ENCODE results near the gene BRAT1. TPM values are rescaled to one million over a fixed set of nuclear protein-coding genes. Genes with fewer than 3 reads are reported as not detected.
A peak's percentile ranks its signal among the peaks of the same experiment; 100 is the strongest.
"Not testable (repeated sequence)": the region's sequence is repeated elsewhere in the genome, so short reads cannot be mapped to it uniquely, and the experiment has no call there.

The BRAT1 gene
- total RNA-seq, 1 experiment from 2014 or later = 85.7 TPM

DNA sequence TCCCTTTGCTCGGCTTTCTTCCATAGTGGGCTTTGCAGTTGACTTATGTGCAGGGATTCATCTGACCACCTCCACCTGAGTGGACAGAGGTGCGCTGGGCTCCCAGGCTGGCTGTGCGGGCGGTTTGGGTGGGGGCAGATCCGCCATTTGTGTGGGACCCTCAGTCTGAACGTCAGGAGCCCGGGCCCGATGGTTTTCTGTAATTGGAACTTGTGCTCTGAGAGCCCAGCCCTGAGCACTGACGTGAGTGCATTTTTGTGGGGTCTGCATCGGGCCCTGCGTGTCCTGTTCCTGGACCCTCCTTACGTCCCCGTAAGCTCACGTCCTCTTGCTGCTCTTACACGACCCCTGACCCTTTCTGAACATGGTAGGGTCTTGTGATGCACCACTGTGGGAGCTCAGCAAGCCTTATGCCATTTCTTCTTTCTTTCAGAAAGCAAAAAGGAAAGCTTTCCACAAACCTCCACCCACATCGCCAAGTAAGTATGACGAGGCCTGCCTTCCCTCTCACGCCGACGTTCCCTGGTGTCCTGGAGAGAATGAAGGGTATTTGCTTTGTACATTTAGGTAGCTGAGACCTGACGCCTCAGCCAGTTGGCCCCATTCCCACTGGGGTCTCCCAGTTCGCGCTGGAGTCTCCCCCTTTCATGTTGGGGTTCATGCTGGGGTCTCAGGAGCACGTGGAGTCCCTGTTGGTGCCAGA, 13.3 kb upstream of the BRAT1 start:
- in situ Hi-C loops (cut with HindIII; ENCODE audit: low pct_unique_long_range_greater_than_20kb, low sequenced_read_pairs) = no loop called here
- DNase-seq (ENCODE audit: low read depth, low spot score) = no peak

- in situ Hi-C loops (cut with HindIII; ENCODE audit: low pct_unique_long_range_greater_than_20kb, low sequenced_read_pairs) = no loop called here
- DNase-seq (ENCODE audit: low read depth, low spot score) = peak; percentile 84
Observed at GRCh38 chr7:2567679-2568278, 12.5 kb upstream of the BRAT1 start.

DNA sequence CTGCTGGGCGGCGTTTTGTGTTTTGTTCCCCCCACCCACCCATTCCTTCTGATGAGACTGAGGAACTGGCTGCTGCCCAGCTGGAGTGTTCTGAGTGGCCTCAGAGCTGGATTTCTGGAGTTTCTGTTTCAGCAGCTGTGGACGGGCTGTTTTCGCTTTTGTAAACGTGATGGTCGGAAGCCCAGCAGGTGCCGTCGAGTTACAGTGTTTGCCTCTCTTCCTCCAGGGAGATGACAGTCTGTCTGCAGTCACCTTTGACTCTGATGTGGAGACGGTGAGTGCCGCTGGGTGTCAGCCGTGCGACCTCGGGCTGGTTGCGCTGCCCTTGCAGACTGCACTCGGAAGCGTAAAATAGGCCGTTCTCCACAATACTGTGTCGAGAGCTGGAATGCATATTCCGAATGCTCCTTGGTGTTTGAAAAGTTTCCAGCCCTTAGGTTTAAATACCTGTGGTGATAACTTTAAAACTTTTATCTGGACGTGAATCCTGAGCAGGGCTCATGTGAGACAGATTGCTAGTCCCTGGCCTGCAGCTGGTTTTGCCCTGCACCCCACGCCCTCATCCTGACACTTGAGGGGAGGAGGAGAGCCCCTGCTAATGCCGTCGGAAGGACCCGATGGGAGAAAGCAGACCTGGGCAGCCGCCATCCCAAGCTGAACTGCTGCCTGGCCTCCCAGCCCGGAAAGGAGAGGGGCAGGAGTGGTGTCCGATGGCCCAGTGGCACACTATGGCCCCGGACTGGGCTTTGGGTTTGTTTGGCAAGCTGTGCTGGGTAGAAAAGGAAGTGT, 11.8 kb upstream of the BRAT1 start:
- DNase-seq (ENCODE audit: low read depth, low spot score) = no peak
- in situ Hi-C loops (cut with HindIII; ENCODE audit: low pct_unique_long_range_greater_than_20kb, low sequenced_read_pairs) = no loop called here

DNA sequence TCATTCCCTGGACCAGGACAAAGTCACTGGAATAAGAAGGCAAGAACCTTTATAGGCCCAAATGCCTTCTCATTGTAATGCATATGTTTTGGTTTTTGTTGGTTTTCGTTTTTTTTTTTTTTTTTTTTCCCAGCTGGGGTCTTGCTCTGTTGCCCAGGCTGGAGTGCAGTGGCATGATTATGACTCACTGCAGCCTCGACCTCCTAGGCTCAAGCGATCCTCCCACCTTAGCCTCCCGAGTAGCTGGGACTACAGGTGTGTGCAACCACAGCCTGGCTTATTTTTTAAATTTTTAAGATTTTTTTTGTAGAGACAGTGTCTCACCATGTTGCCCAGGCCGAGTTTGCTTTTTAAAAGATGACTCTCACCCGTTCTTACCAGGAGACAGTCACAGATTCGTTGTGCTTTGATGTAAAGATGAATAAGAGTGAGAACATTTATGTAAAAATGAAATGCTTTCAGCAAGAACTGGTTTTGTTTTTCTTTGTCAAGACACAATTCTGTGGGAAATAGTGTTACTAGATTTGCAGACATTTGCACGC, 11.1 kb upstream of the BRAT1 start:
- DNase-seq (ENCODE audit: low read depth, low spot score) = no peak

GRCh38 chr7:2564970-2565540, 9.7 kb upstream of the BRAT1 start:
- in situ Hi-C loops (cut with HindIII; ENCODE audit: low pct_unique_long_range_greater_than_20kb, low sequenced_read_pairs) = no loop called here
- DNase-seq (ENCODE audit: low read depth, low spot score) = no peak

More for the DNA sequence above, 11.1 kb upstream of the BRAT1 start:
- in situ Hi-C loops (cut with HindIII; ENCODE audit: low pct_unique_long_range_greater_than_20kb, low sequenced_read_pairs) = no loop called here

DNA sequence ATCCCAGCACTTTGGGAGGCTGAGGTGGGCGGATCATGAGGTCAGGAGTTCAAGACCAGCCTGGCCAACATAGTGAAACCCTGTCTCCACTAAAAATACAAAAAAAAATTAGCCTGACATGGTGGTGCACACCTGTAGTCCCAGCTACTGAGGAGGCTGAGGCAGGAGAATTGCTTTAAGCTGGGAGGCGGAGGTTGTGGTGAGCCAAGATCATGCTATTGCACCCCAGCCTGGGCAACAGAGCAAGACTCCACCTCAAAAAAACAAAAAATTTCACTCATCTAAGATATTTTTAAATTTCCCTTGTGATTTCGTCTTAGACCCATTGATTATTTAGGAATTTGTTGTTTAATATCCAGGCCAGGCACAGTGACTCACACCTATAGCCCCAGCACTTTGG, 8.6 kb upstream of the BRAT1 start:
- in situ Hi-C loops (cut with HindIII; ENCODE audit: low pct_unique_long_range_greater_than_20kb, low sequenced_read_pairs) = not testable (repeated sequence)

DNA sequence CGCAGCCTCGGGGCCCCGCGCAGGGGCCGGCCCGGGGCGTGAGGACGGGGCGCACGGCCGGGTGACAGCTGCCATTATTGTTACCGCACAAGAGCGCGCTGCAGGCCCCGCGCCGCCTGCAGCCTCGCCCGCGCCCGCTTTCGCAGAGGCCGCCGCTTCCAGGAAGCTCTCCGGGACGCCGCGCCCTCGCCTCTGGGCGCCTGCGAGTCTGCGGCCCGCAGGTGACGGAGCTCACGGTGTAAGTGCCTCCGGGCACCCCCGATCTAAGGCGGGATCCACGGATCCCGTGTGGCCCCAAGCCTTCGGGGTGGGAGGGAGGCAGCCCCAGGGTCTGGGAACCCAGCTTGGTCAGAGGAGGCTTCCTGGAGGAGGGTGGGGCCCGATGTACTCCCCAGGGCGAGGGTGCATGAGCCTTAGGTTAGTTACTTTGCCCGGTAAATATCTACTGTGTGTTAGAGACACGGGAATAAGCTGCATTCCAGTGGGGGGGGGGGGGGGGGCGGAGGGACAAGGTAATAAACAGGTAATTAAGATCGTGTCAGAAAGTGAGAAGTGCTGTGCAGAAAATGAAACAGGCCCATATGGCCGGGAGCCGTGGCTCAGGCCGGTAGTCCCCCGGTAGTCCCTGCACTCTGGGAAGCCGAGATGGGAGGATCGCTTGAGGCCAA, 4.1 kb upstream of the BRAT1 start:
- DNase-seq (ENCODE audit: low read depth, low spot score) = no peak
- in situ Hi-C loops (cut with HindIII; ENCODE audit: low pct_unique_long_range_greater_than_20kb, low sequenced_read_pairs) = no loop called here

More for the DNA sequence above, 8.6 kb upstream of the BRAT1 start:
- not testable (repeated sequence) for DNase-seq (ENCODE audit: low read depth, low spot score)

GRCh38 chr7:2558629-2559282, 3.4 kb upstream of the BRAT1 start, which contains the start of gene IQCE:
IQCE (plus strand) TSS chr7:2558979; CDS start chr7:2559182, 203 bp downstream.
- in situ Hi-C loops (cut with HindIII; ENCODE audit: low pct_unique_long_range_greater_than_20kb, low sequenced_read_pairs) = no loop called here
- DNase-seq (ENCODE audit: low read depth, low spot score) = peak; percentile 93

DNA sequence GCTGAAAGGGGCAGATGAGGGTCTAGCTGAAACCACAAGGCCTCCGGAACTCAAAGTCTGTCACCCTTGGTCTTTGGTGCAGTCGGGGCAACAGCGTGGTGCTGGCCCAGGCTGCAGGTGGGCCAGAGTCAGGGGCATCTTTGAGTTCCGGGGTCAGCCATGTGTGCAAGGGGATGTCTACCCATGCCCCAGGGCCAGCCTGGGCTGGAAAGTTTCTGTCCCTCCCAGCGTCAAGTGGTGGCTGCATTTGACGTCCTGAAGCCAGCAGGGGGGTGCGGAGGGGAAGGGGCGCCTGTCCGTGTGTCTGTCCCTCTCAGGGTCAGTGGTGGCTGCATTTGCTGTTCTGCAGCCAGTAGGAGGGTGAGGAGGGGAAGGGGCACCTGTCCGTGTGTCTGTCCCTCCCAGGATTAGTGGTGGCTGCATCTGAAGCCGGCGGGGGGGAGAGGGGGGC, 638 bp downstream of the BRAT1 start:
- in situ Hi-C loops (cut with HindIII; ENCODE audit: low pct_unique_long_range_greater_than_20kb, low sequenced_read_pairs) = no loop called here
- DNase-seq (ENCODE audit: low read depth, low spot score) = no peak

DNA sequence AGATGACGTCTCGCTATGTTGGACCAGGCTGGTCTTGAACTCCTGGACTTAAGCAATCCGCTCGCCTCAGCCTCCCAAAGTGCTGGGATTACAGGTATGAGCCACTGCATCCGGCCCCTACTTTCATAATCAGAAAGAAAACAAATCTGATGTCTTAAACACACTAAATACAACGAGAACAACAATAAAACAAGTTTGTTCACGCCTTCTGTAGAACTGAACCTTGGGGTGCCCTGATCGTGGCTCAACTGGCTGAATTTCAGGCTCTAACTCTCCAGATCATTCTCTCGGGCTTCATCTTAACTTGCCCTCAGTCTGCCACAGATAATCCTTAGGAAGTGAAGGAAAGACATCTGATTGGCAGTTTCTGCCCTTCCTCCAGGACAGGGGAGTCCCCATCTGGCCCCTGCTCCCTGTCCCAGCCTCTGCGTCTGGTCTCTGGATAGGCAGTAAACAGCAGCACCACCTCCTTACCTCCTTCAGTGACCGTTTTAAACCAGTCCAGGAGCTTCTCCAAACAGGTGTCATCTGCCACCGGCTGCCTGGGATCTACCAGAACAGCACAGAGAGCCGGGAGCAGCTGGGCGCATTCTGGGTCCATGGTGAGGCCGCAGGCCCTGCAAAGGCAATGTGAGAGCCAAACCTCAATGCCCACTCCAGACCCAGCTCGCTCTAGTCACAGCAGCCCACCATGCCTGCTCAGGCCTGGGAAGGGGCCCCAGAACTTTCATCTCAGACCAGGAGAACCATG, 1.3 kb downstream of the BRAT1 start:
- no peak for DNase-seq (ENCODE audit: low read depth, low spot score)
- in situ Hi-C loops (cut with HindIII; ENCODE audit: low pct_unique_long_range_greater_than_20kb, low sequenced_read_pairs) = no loop called here

- no peak for DNase-seq (ENCODE audit: low read depth, low spot score)
- in situ Hi-C loops (cut with HindIII; ENCODE audit: low pct_unique_long_range_greater_than_20kb, low sequenced_read_pairs) = no loop called here
Observed at GRCh38 chr7:2553108-2553507, 2.2 kb downstream of the BRAT1 start.

- in situ Hi-C loops (cut with HindIII; ENCODE audit: low pct_unique_long_range_greater_than_20kb, low sequenced_read_pairs) = no loop called here
- no peak for DNase-seq (ENCODE audit: low read depth, low spot score)
Observed at GRCh38 chr7:2551418-2551817, 3.9 kb downstream of the BRAT1 start.

GRCh38 chr7:2546776-2547586, 8.3 kb downstream of the BRAT1 start:
- in situ Hi-C loops (cut with HindIII; ENCODE audit: low pct_unique_long_range_greater_than_20kb, low sequenced_read_pairs) = no loop called here
- no peak for DNase-seq (ENCODE audit: low read depth, low spot score)

DNA sequence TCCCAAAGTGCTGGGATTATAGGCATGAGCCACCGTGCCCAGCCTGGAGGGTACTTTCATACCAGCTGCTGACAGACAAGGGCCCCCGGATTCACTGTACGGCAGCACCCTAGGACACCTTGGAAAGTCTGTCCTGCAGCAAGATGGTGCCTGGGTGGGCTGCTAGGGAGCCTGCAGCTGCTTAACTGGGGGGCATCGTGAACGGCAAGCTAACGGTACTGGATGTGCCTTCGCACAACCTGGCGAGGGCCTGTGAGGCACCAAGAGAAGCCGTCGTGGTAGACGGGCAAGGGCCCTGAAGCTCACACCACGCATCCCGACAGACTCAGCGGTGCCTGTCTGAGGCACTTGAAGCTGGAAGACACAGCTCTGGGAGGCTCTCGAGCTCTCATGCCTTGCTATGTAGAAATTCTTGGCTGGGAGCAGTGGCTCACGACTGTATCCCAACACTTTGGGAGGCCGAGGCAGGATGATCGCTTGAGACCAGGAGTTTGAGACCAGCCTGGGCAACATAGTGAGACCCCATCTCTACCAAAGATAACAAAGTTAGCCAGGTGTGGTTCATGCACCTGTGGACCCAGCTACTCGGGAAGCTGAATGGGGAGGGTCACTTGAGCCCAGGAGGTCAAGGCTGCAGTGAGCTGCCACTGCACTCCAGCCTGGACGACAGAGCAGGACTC, 9.4 kb downstream of the BRAT1 start:
- DNase-seq (ENCODE audit: low read depth, low spot score) = no peak
- in situ Hi-C loops (cut with HindIII; ENCODE audit: low pct_unique_long_range_greater_than_20kb, low sequenced_read_pairs) = no loop called here

DNA sequence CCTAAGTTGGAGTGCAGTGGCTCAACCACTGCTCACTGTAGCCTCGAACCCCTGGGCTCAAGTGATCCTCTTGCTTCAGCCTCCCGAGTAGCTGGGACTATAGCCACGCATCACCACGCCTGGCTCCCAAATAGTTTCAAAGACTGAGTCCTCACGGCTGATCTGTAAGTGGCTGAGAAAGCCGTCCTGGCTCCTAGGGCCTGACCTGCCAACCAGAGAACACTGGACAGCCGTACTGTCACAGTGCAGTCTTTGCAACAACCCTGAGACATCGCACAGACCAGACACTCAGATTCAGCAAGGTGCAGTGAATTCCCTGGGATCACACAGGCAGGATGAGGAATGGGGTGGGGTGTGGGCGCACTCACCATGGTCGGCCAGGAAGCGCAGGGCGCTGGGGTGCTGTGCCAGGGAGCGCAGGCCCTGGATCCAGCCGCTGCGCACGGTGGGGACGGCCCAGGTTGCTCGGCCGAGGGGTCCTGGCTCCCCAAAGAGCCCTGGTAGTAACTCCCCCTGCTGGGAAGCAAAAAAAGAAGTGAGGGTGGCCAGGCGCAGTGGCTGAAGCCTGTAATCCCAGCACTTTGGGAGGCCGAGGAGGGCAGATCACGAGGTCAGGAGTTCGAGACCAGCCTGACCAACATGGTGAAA, 10.7 kb downstream of the BRAT1 start:
- in situ Hi-C loops (cut with HindIII; ENCODE audit: low pct_unique_long_range_greater_than_20kb, low sequenced_read_pairs) = no loop called here

More for the DNA sequence above, 10.7 kb downstream of the BRAT1 start:
- DNase-seq (ENCODE audit: low read depth, low spot score) = no peak

Measured in SK-MEL-5 (cell line).